Activated naive CD4-positive, alpha-beta T cell treated with anti-CD3 and anti-CD28 coated beads, Interleukin-2, amount 10 ng/mL, durations not matched to agents 7 days and 5 days (primary cell): ENCODE results near the gene PIK3C3.

Experiments
- CTCF ChIA-PET: fragments of 350-600 bp; sonication (Branson Sonifier 250); formaldehyde crosslinking; loops from one replicate; lab custom pipeline; 2021; ENCODE audit warnings: antibody characterized with exemption; lab: Charles Lee
- DNase-seq: peaks from one replicate; pipeline ENCODE4 v3.0.0-alpha.2; 2020
- H3K27ac Mint-ChIP-seq: one replicate; pipeline ENCODE4 v1.8.0; 2021; ENCODE audit warnings: mild to moderate bottlenecking, moderate library complexity, mixed read lengths
- H3K27me3 Mint-ChIP-seq: one replicate; pipeline ENCODE4 v1.8.0; 2021; ENCODE audit warnings: mild to moderate bottlenecking, mixed read lengths
- H3K36me3 Mint-ChIP-seq: one replicate; pipeline ENCODE4 v1.8.0; 2021; ENCODE audit warnings: mixed read lengths
- H3K4me1 Mint-ChIP-seq: one replicate; pipeline ENCODE4 v1.8.0; 2021; ENCODE audit warnings: mixed read lengths
- H3K4me3 Mint-ChIP-seq: one replicate; pipeline ENCODE4 v1.8.0; 2021; ENCODE audit warnings: mild to moderate bottlenecking, moderate library complexity, mixed read lengths
- H3K9me3 Mint-ChIP-seq: one replicate; pipeline ENCODE4 v1.8.0; 2021; ENCODE audit warnings: mixed read lengths

Gene PIK3C3

DNA sequence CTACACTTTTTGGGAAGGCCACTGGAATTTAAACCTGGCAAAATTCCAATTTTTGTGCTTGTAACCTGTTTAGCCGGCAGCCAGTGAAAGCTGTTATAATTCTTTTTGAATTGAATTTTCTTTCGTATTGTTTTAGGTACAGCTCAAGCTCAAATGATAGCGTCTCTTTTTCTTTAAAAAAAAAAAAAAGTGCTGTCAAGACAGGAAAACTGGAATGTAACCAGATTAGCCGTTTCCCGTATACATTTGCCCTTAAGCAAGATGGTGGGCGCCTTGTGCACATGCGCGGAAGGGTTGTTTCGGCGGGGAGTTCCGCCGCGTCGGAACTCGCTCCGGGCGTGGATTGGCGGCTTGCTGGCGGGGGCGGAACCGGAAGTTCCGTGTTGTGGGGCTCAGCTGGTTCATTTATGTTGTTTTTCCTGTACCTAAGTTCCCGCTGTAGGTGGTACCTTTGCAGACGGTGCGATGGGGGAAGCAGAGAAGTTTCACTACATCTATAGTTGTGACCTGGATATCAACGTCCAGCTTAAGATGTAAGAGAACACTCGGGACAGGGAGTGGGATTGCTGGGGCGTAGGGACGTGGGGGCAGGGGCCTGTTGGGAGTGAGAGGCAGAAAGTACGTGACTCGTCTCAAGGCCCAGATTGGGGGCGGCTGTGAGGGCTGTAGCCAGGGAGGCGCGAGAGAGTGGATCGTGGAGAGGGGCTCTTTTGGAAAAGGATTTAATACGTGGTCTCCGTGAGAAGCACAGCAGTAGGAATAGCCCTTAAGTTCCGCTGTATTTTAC, at the start of gene PIK3C3:
Gene PIK3C3, plus strand, starts transcription at position 408 of the 787 bp plus-strand sequence. Its CDS starts 58 bp downstream, at position 466.
- peaks cover 28% of the 10 kb centered on the region for H3K36me3 Mint-ChIP-seq
- H3K27ac Mint-ChIP-seq, result peak within 1 kb of the TSS; percentile 99
- peak within 1 kb of the TSS; percentile 99 for H3K4me3 Mint-ChIP-seq
- CTCF ChIA-PET, result no interaction called here
- peak; percentile 98 for DNase-seq
- no peaks in the 10 kb centered on the region for H3K27me3 Mint-ChIP-seq
- peaks cover 45% of the 10 kb centered on the region for H3K4me1 Mint-ChIP-seq
- no peaks in the 10 kb centered on the region for H3K9me3 Mint-ChIP-seq

GRCh38 chr18:41905786-41906527, 49.1 kb upstream of the PIK3C3 start:
- Mint-ChIP-seq H3K27me3 (no peaks in the 10 kb centered on the region), H3K9me3 (no peaks in the 10 kb centered on the region), H3K4me3 (no peak overlapping the region), H3K36me3 (no peaks in the 10 kb centered on the region), H3K4me1 (peaks cover 8% of the 10 kb centered on the region), H3K27ac (no peak overlapping the region)
- DNase-seq, result no peak
- CTCF ChIA-PET, result interaction anchor here (1.4 kb wide), 1 partner anchor 11 kb away, joined by 5 read pairs; no protein-coding TSS in a partner anchor

GRCh38 chr18:41906528-41907146, 48.4 kb upstream of the PIK3C3 start:
- Mint-ChIP-seq H3K4me3 (no peak overlapping the region), H3K27me3 (no peaks in the 10 kb centered on the region), H3K27ac (no peak overlapping the region), H3K36me3 (no peaks in the 10 kb centered on the region), H3K9me3 (no peaks in the 10 kb centered on the region), H3K4me1 (peaks cover 8% of the 10 kb centered on the region)
- CTCF ChIA-PET, result no interaction called here
- peak; percentile 54 for DNase-seq

GRCh38 chr18:41917181-41917580, 37.9 kb upstream of the PIK3C3 start:
- Mint-ChIP-seq H3K36me3 (no peaks in the 10 kb centered on the region), H3K4me3 (no peak overlapping the region), H3K9me3 (no peaks in the 10 kb centered on the region), H3K27ac (no peak overlapping the region), H3K4me1 (no peaks in the 10 kb centered on the region), H3K27me3 (peaks cover 4% of the 10 kb centered on the region)
- CTCF ChIA-PET, result interaction anchor here (0.9 kb wide), 1 partner anchor 9 kb away, joined by 3 read pairs; no protein-coding TSS in a partner anchor
- DNase-seq, result no peak

DNA sequence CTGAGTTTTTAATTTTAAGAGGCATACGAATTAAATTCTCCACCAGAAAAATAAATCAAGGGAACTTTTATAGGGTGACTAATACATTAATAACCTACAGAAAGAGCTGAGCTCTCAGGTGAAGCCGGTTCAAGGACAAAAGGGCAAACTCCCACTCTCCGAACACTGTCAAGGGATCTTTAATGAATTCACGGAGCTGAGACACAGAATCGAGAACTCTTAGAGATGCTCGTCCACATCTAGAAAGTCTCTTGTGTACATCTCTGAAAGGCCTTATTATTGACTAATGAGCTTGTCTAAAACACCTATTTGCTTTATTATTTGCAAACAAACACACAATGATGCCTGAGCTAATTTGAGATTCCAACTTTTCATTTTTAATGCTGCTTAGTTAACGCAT, 33.3 kb upstream of the PIK3C3 start:
- no peak for DNase-seq
- H3K9me3 Mint-ChIP-seq, result no peaks in the 10 kb centered on the region
- H3K27me3 Mint-ChIP-seq, result peaks cover 4% of the 10 kb centered on the region
- no peaks in the 10 kb centered on the region for H3K36me3 Mint-ChIP-seq
- no peaks in the 10 kb centered on the region for H3K4me1 Mint-ChIP-seq
- no peak overlapping the region for H3K27ac Mint-ChIP-seq
- no peak overlapping the region for H3K4me3 Mint-ChIP-seq
- CTCF ChIA-PET, result no interaction called here

- Mint-ChIP-seq H3K4me3 (no peak overlapping the region), H3K27ac (no peak overlapping the region), H3K36me3 (no peaks in the 10 kb centered on the region), H3K4me1 (no peaks in the 10 kb centered on the region), H3K27me3 (peaks cover 4% of the 10 kb centered on the region), H3K9me3 (no peaks in the 10 kb centered on the region)
- CTCF ChIA-PET, result no interaction called here
- no peak for DNase-seq
Observed at GRCh38 chr18:41922176-41922575, 32.9 kb upstream of the PIK3C3 start.

DNA sequence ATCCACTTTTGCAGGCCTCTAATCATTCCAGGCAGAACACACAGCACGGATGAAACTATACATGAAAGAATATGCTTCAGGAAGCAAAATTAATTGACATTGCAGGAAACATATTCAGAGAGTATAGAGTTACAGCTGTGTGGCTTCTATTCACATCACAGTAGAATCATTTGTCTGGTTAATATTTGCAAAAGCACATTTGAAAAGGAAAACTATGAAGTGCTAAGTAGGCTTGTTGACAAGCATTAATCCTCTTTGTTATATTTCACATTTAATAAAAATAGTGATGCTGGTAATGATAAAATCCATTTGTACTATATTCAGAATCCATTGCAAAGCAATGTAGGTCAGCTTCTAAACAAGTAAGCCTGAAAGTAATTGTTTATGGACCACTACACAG, 32.2 kb upstream of the PIK3C3 start:
- Mint-ChIP-seq H3K36me3 (no peaks in the 10 kb centered on the region), H3K27me3 (peaks cover 4% of the 10 kb centered on the region), H3K4me3 (no peak overlapping the region), H3K9me3 (no peaks in the 10 kb centered on the region), H3K4me1 (no peaks in the 10 kb centered on the region), H3K27ac (no peak overlapping the region)
- DNase-seq, result no peak
- CTCF ChIA-PET, result no interaction called here

DNA sequence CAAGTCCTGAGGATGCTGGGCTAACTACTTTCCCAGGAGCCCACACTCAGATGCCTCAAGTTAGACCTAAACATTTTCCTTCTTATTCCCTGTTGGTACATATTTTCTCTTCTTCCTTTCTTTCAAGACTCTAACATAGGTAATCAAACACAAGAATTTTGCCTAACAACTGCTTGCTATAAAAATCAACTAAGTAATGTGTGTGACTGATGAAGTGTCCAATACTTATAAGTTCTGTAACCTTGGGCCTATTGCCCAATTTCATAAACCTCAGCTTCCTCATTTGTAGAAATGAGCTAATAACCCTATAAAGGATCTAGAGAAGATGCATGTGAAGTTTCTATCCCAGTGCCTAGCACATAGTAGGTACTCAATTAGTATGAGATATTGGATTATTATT, 31.6 kb upstream of the PIK3C3 start:
- DNase-seq, result no peak
- H3K36me3 Mint-ChIP-seq, result no peaks in the 10 kb centered on the region
- H3K4me3 Mint-ChIP-seq, result no peak overlapping the region
- H3K27ac Mint-ChIP-seq, result no peak overlapping the region
- H3K9me3 Mint-ChIP-seq, result no peaks in the 10 kb centered on the region
- no peaks in the 10 kb centered on the region for H3K4me1 Mint-ChIP-seq
- peaks cover 4% of the 10 kb centered on the region for H3K27me3 Mint-ChIP-seq
- CTCF ChIA-PET, result no interaction called here

DNA sequence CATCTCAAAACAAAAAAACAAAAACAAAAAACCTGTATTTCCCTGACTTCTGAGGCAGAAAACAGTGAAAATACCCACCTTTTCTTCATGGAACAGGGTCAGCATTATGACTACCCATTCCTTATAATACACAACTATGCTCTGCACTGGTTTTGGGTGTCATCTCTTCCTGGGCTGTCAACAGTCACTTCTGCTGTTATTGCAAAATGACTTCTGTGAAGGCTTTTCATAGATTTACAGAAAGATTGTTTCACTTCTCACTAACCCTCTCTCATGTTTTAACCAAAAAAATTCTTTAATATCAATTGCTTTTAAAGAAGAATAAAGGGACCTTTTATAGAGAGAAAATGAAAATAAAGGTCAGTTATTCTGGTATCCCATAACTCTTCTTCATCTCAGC, 26.5 kb upstream of the PIK3C3 start:
- Mint-ChIP-seq H3K27me3 (peaks cover 4% of the 10 kb centered on the region), H3K36me3 (no peaks in the 10 kb centered on the region), H3K4me1 (no peaks in the 10 kb centered on the region), H3K9me3 (no peaks in the 10 kb centered on the region), H3K4me3 (no peak overlapping the region), H3K27ac (no peak overlapping the region)
- DNase-seq, result no peak
- CTCF ChIA-PET, result no interaction called here

DNA sequence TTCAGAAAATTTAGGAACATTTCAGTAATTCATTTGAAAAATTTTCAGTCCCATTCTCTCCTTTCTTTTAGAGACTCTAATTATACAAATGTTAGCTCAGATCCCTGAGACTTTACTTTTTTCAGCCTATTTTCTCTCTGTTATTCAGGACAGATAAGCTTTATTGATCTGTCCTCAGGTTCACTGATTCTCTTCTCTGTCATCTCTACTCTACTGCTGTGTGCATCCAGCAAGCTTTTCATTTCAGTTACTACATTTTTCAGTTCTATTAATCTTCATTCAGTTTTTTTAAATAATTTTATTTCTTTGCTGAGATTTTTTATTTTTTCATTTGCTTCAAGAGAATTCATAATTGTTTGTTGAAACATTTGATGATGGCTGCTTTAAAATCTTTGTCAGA, 22.1 kb upstream of the PIK3C3 start:
- H3K4me1 Mint-ChIP-seq, result peaks cover 14% of the 10 kb centered on the region
- no peaks in the 10 kb centered on the region for H3K9me3 Mint-ChIP-seq
- no peak for DNase-seq
- H3K36me3 Mint-ChIP-seq, result no peaks in the 10 kb centered on the region
- CTCF ChIA-PET, result no interaction called here
- H3K27ac Mint-ChIP-seq, result no peak overlapping the region
- peaks cover 9% of the 10 kb centered on the region for H3K27me3 Mint-ChIP-seq
- H3K4me3 Mint-ChIP-seq, result no peak overlapping the region

GRCh38 chr18:41933778-41934177, 21.3 kb upstream of the PIK3C3 start:
- Mint-ChIP-seq H3K27ac (no peak overlapping the region), H3K27me3 (peaks cover 9% of the 10 kb centered on the region), H3K4me1 (peaks cover 16% of the 10 kb centered on the region), H3K36me3 (no peaks in the 10 kb centered on the region), H3K4me3 (no peak overlapping the region), H3K9me3 (no peaks in the 10 kb centered on the region)
- no peak for DNase-seq
- CTCF ChIA-PET, result no interaction called here

GRCh38 chr18:41936471-41937134, 18.4 kb upstream of the PIK3C3 start:
- CTCF ChIA-PET, result interaction anchor here (0.6 to 0.7 kb wide), 2 partner anchors 27 to 244 kb away, joined by 3 to 5 read pairs; no protein-coding TSS in a partner anchor
- no peaks in the 10 kb centered on the region for H3K9me3 Mint-ChIP-seq
- H3K36me3 Mint-ChIP-seq, result no peaks in the 10 kb centered on the region
- peaks cover 16% of the 10 kb centered on the region for H3K4me1 Mint-ChIP-seq
- H3K27ac Mint-ChIP-seq, result peak overlapping the region; percentile 62
- H3K27me3 Mint-ChIP-seq, result peaks cover 22% of the 10 kb centered on the region
- no peak for DNase-seq
- H3K4me3 Mint-ChIP-seq, result no peak overlapping the region

DNA sequence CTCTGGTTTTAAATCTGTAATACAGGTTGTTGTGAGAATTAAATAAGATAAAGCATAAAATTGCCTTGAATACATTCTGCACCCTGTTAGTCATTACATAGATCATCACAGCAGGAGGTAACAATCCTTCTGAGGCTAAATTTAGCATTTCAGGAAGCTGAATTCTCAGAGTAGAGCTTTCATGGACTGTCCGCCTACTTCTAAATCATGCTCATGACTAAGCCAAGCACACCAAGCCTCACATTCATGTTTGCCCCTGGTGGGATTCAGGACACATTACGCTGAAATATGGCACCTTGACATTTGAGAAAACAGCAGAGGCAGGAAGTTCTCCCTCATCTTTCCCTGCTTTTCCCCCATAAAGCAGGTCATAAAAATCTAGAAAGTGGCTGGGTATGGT, 16.6 kb upstream of the PIK3C3 start:
- H3K27me3 Mint-ChIP-seq, result peaks cover 25% of the 10 kb centered on the region
- H3K36me3 Mint-ChIP-seq, result no peaks in the 10 kb centered on the region
- DNase-seq, result no peak
- CTCF ChIA-PET, result no interaction called here
- no peaks in the 10 kb centered on the region for H3K9me3 Mint-ChIP-seq
- peaks cover 24% of the 10 kb centered on the region for H3K4me1 Mint-ChIP-seq
- no peak overlapping the region for H3K27ac Mint-ChIP-seq
- H3K4me3 Mint-ChIP-seq, result no peak overlapping the region

DNA sequence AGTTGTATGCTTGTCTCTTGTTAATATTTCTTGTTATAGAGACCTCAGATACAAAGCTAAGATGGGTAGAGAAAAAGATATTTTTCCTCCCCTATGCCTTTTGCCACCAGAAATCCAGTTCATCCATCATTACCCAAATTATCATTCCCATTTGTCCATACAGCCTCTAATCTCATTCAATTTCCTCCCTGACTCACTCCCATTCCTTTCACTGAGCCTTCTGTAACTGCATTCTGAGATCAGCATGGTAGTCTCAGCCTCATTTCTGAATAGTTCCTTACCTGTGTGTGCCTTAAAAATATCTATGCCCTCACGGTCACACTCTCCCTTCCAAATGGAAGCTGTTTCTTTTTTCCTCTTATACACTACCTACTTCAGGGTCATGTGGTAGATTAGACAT, 15.7 kb upstream of the PIK3C3 start:
- CTCF ChIA-PET, result no interaction called here
- no peak for DNase-seq
- Mint-ChIP-seq H3K27me3 (peaks cover 22% of the 10 kb centered on the region), H3K27ac (no peak overlapping the region), H3K4me3 (no peak overlapping the region), H3K9me3 (no peaks in the 10 kb centered on the region), H3K36me3 (no peaks in the 10 kb centered on the region), H3K4me1 (peaks cover 26% of the 10 kb centered on the region)
